Measurements from ENCODE around the gene POLR1A. TPM values are rescaled to one million over a fixed set of nuclear protein-coding genes. Genes with fewer than 3 reads are reported as not detected.

POLR1A gene
- total RNA-seq, 3 donors from 2014 or later: 12.4 to 19.4 (median 13.1) TPM

DNA sequence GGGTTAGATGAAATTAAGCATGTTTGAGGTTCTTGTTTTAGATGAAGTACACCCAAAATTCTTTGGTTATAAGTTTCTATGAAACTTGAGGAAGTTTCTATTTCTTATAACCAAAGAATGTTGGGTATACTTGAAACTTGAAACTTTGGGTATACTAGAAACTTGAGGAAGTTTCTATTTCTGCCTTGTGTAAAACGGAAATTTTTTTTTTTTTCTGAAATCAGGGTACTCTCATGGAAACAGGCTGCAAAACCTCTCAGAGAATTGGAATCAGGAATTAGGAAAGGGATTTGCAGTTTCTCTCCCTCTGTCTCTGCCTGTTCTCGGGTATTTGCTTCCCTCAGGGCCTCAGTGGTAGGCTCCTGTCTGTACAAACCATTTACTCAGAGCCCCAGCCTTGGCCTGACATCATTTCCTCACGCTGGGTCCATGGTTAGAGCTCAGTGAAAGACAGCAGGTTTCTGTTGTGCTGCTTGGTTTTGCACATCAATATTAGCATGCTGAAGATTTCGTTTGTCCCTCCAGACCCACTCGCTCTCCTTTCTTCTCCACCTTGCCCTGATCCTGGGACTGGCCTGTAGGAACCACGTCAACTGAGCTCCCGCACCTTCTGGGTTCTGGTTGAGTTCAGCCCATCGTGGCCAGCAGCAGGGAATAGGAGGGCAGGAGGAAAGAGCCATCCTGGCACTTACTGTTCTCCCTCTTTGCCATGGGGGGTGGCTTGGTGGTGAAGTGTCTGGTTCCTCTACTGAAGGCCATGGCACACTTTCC is 106.4 kb downstream of the POLR1A start:
- Histone ChIP-seq H3K27me3 (no peaks in the 10 kb centered on the region), H3K27ac (peak overlapping the region; percentile 37 to 91), H3K4me1 (peaks cover 9 to 11% of the 10 kb centered on the region in 2 donors), H3K9me3 (no peaks in the 10 kb centered on the region), H3K36me3 (no peaks in the 10 kb centered on the region), H3K4me3 (no peak overlapping the region)
- TF ChIP-seq POLR2AphosphoS5 (IDR thresholded peaks at IDR 0.05) (no peak), POLR2A (IDR thresholded peaks at IDR 0.05) (no peak)
- TF ChIP-seq, protein P1, sequence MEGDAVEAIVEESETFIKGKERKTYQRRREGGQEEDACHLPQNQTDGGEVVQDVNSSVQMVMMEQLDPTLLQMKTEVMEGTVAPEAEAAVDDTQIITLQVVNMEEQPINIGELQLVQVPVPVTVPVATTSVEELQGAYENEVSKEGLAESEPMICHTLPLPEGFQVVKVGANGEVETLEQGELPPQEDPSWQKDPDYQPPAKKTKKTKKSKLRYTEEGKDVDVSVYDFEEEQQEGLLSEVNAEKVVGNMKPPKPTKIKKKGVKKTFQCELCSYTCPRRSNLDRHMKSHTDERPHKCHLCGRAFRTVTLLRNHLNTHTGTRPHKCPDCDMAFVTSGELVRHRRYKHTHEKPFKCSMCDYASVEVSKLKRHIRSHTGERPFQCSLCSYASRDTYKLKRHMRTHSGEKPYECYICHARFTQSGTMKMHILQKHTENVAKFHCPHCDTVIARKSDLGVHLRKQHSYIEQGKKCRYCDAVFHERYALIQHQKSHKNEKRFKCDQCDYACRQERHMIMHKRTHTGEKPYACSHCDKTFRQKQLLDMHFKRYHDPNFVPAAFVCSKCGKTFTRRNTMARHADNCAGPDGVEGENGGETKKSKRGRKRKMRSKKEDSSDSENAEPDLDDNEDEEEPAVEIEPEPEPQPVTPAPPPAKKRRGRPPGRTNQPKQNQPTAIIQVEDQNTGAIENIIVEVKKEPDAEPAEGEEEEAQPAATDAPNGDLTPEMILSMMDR (IDR thresholded peaks at IDR 0.05): no peak
- intact Hi-C loops (cut with DNase I; ENCODE audit: low total_unique reads): no loop called here
- peak in 1 of 2 donors; percentile 12 for DNase-seq (ENCODE audit: low spot score in 2 of 2)

DNA sequence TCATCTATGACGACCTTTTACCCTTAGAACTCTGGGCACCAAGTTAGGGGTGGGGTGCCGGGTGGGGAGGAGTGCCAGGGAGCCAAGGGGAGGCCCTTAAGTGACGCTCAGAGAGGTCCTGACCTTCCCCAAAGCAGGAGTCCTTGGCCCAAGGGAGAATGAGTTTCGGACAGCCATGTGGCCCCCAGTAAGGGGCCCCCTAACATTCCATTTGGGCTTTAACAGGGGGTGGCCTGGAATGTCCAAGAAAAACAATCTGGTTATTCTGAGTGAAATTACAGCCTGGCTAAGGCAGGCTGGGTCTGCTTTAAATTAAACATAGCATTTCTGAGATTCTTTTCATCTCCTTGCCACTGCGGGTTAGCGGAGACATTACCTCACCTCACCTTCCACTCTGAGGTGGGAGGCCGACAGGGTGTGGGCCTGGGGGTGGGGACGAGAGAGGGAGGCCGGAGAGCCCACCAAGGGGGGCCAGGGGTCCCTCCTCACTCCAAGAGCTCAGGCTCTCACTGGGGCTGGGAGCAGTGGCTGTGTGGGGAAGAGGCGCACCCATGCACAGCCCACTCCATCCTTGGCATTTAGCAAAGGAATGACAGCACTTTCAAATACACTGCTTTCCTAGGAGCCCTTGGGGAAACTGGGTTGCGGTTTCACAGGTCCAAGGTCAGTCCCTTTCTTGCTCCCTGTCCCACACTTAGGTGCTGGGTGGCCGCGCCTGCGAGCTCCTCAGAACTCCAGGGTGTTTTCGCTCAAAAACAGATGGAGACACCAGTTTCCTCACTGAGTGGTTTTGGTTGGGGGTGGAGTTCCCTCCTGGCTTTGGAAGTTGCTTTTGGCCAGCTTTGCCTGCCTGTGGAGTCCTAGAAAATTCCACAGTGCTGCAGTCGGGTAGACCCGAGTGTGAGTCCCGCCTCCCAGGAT is 107.4 kb downstream of the POLR1A start:
- Histone ChIP-seq H3K9me3 (no peaks in the 10 kb centered on the region), H3K27ac (peak overlapping the region; percentile 37 to 91), H3K36me3 (no peaks in the 10 kb centered on the region), H3K4me1 (peaks cover 9 to 11% of the 10 kb centered on the region in 2 donors), H3K27me3 (no peaks in the 10 kb centered on the region), H3K4me3 (peak overlapping the region in 1 of 3 donors; percentile 35)
- intact Hi-C loops (cut with DNase I; ENCODE audit: low total_unique reads): no loop called here
- peak in 1 of 2 donors; percentile 47 for DNase-seq (ENCODE audit: low spot score in 2 of 2)
- TF ChIP-seq POLR2AphosphoS5 (IDR thresholded peaks at IDR 0.05): no peak
- TF ChIP-seq POLR2A (IDR thresholded peaks at IDR 0.05): no peak
- TF ChIP-seq, protein P1 (IDR thresholded peaks at IDR 0.05): no peak

DNA sequence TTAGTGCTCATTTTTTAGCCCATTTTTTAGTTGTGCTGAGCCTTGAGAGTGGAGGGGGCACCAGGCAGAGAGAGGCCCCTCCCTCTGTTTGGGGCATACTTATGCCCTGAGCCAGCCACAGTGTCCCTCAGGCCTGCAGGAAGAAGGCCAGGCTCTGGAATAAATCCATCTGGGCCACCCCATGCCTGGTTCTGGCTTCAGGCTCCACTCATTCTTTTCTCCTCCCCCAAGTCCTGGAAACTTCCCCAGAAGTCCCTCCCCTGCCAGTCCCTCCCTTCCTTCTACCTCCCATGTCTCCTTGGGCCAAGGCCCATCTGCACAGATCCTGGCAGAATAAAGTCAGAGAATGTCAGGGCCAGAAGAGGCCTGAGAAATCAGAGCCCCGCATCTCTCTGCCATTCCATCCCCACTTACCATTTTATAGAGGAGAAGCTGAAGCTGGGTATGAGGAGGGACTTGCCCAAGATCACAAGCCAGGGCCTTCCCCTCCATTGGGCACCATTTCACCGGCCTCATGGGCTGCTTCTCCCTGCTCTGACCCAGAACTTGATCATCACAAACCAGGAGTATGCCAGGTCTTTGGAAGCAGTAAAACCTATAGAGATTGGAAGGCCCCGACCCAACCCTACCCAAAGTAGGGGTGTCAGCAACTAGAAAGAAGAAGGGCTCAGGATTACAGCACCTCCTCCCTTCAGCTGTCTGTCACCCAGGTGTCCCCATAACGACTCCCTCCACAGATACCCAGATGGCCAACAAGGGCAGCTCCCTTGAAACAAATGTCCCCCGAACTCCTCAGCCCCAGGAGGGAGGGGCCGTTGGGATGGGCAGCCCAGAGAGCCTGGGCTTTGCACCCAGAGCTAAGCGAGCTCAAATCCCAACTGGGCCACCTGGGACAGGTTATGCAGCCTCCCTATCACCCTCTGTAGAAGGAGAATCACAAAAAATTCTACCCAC is 108.4 kb downstream of the POLR1A start:
- intact Hi-C loops (cut with DNase I; ENCODE audit: low total_unique reads): no loop called here
- Histone ChIP-seq H3K4me1 (peaks cover 9 to 11% of the 10 kb centered on the region in 2 donors), H3K27me3 (no peaks in the 10 kb centered on the region), H3K27ac (peak overlapping the region; percentile 62 to 91), H3K4me3 (no peak overlapping the region), H3K9me3 (no peaks in the 10 kb centered on the region), H3K36me3 (no peaks in the 10 kb centered on the region)
- TF ChIP-seq POLR2A (IDR thresholded peaks at IDR 0.05) (no peak), POLR2AphosphoS5 (IDR thresholded peaks at IDR 0.05) (no peak)
- TF ChIP-seq, protein P1 (IDR thresholded peaks at IDR 0.05): no peak
- peak; percentile 50 to 51 for DNase-seq (ENCODE audit: low spot score in 2 of 2)

DNA sequence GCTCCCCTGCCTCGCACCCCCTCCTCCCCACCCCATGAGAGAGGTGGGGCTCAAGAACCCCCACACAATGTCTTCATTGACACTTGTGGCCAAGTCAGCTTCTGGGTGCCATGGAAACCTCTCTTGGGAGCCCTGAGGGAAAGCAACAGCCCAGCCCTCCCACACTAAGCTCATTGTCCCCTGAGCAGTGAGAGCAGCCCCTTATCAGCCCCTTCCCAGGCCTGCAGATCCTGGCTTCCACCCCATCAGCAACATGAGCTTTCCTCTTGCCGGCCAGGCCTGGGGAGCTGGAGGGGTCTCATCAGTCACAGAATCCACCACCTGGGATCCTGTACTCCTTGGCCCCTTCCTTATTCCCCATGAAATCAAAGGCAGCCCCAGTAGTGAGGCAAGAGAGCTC is 109.1 kb downstream of the POLR1A start:
- Histone ChIP-seq H3K4me1 (peaks cover 9 to 11% of the 10 kb centered on the region in 2 donors), H3K36me3 (no peaks in the 10 kb centered on the region), H3K27me3 (no peaks in the 10 kb centered on the region), H3K9me3 (no peaks in the 10 kb centered on the region), H3K27ac (peak overlapping the region; percentile 62 to 91), H3K4me3 (no peak overlapping the region)
- TF ChIP-seq, protein P1 (IDR thresholded peaks at IDR 0.05): no peak
- intact Hi-C loops (cut with DNase I; ENCODE audit: low total_unique reads): no loop called here
- peak in 1 of 2 donors; percentile 27 for DNase-seq (ENCODE audit: low spot score in 2 of 2)
